Measurements from ENCODE around the gene SLC43A2.

GRCh38 chr17:1605681-1606351 is 22.8 kb downstream of the SLC43A2 start:
- TF ChIP-seq YY1 (IDR thresholded peaks at IDR 0.05) (no peak), MAX (IDR thresholded peaks at IDR 0.05) (no peak), CTCF (IDR thresholded peaks at IDR 0.05; ENCODE audit: low read depth, low read length, missing input control) (no peak), TAF1 (conservative IDR thresholded peaks at IDR 0.05) (no peak), REST (IDR thresholded peaks at IDR 0.05) (no peak), RAD21 (IDR thresholded peaks at IDR 0.05) (no peak), GABPA (IDR thresholded peaks at IDR 0.05 in 1 of 2, conservative IDR thresholded peaks at IDR 0.05 in 1 of 2) (no peak), EGR1 (IDR thresholded peaks at IDR 0.05; ENCODE audit: low read depth in 2 of 2) (no peak), ATF3 (IDR thresholded peaks at IDR 0.05) (no peak), ZBTB33 (IDR thresholded peaks at IDR 0.05) (no peak), HNF4G (IDR thresholded peaks at IDR 0.05) (no peak), NR2F2 (IDR thresholded peaks at IDR 0.05) (no peak)

Data from liver (tissue), 3 donors.